IgD-negative memory B cell (primary cell): ENCODE measurements around the gene POLL. TPM values are rescaled to one million over a fixed set of nuclear protein-coding genes. Genes with fewer than 3 reads are reported as not detected.

Source experiments
- H3K27ac Mint-ChIP-seq, 3 donors: one replicate each; pipeline ENCODE4 v1.8.0; 2020 to 2022; ENCODE audit warnings: mild to moderate bottlenecking in 3 of 3, mixed read lengths in 3 of 3, moderate library complexity in 1 of 3
- H3K27me3 Mint-ChIP-seq: one replicate; pipeline ENCODE4 v1.8.0; 2021; ENCODE audit warnings: mixed read lengths
- H3K36me3 Mint-ChIP-seq: one replicate; pipeline ENCODE4 v1.8.0; 2020; ENCODE audit warnings: mild to moderate bottlenecking, mixed read lengths
- H3K4me1 Mint-ChIP-seq, 3 donors: one replicate each; pipeline ENCODE4 v1.8.0; 2020 to 2022; ENCODE audit warnings: mixed read lengths in 3 of 3, mild to moderate bottlenecking in 1 of 3
- H3K4me3 Mint-ChIP-seq, 4 donors: one replicate each; pipeline ENCODE4 v1.8.0; 2020 to 2022; ENCODE audit warnings: mild to moderate bottlenecking in 4 of 4, mixed read lengths in 4 of 4, moderate library complexity in 3 of 4
- H3K9me3 Mint-ChIP-seq, 3 donors: one replicate each; pipeline ENCODE4 v1.8.0; 2020 to 2021; ENCODE audit warnings: mixed read lengths in 3 of 3, mild to moderate bottlenecking in 1 of 3
- polyA plus RNA-seq: library from polyadenylated mRNA; unstranded; fragments of 300-500 nt; fragmentation: Illumina TruSeq; gene quantifications from one replicate; pipeline ENCODE4 v1.2.3, GENCODE V29; 2021

POLL gene
- polyA plus RNA-seq, 1 donor from 2014 or later = 16.5 TPM

DNA sequence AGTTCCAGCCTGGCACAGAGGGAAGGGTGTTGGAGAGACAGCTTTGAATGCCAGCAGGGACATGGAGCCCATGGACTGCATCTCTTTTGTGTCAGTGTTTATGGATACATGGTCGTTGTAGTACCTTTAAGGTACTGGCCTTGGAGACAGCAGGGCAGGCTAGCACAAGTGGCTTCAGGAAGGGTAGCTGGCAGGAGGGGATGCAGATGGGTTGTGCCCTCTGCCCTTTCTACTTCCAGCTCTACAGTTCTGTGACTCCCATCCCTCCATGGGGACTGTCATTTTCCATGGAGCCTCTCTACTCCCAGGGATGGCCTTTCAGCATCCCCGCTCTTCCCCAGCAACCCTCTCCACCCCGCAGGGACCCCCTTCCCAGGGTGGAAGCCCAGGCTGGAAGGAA lies 25.1 kb downstream of the POLL start:
- Mint-ChIP-seq H3K27me3 (peaks cover 38% of the 10 kb centered on the region), H3K4me1 (peaks cover 0 to 14% (median 3%) of the 10 kb centered on the region in 3 donors), H3K36me3 (no peaks in the 10 kb centered on the region), H3K27ac (no peak overlapping the region), H3K4me3 (no peak overlapping the region), H3K9me3 (no peaks in the 10 kb centered on the region)

GRCh38 chr10:101562231-101562630 lies 25.8 kb downstream of the POLL start:
- H3K27ac Mint-ChIP-seq = no peak overlapping the region

DNA sequence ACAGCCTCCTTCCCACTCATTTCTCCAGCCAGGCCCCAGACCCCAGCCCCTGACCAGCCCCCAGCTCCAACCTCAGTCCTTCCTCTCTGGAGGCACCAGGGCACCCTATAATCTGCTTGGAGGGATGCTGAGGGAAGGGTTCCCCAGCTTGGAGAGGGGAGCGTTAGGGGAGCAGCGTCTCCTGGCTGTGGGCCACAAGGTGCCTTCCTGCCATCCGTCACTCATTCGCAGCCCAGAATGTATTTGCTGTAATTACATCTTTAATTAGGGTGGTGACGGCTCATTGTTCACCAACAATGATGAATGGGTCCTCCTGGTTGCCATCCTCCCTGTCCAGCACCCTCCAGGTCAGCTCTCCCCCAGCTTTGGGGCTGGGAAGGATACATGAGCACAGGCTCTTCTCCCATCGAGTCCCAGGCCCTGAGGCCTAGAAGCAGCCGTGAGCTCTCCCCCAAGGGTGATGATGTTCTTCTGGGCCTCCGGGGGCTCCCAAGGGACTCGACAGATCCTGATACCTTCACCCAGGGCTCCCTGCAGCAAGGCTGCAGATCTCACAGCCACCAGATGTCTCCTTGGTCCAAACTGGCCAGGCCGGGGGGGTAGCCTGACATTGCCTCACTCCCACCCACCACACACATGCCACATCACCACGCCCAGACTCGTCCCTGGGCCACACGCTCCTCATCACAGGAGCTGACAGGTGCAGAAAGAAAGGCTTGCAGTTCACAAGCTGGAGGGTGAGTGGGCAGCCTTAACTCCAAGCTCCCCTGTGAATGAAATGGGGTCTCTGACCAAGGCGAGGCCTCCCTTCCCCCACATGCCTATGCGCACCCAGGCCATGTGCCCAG lies 26.8 kb downstream of the POLL start:
- H3K36me3 Mint-ChIP-seq = no peaks in the 10 kb centered on the region
- H3K27ac Mint-ChIP-seq = peak overlapping the region in 1 of 3 donors; percentile 45
- no peak overlapping the region for H3K4me3 Mint-ChIP-seq
- peaks cover 0 to 13% (median 2%) of the 10 kb centered on the region in 3 donors for H3K4me1 Mint-ChIP-seq
- no peaks in the 10 kb centered on the region for H3K9me3 Mint-ChIP-seq
- peaks cover 24% of the 10 kb centered on the region for H3K27me3 Mint-ChIP-seq

More at GRCh38 chr10:101562231-101562630, 25.8 kb downstream of the POLL start:
- Mint-ChIP-seq H3K27me3 (peaks cover 30% of the 10 kb centered on the region), H3K4me1 (peaks cover 0 to 16% (median 5%) of the 10 kb centered on the region in 3 donors), H3K36me3 (no peaks in the 10 kb centered on the region), H3K9me3 (no peaks in the 10 kb centered on the region), H3K4me3 (no peak overlapping the region)

- H3K4me3 Mint-ChIP-seq = no peak overlapping the region
- H3K27me3 Mint-ChIP-seq = peaks cover 16% of the 10 kb centered on the region
- H3K36me3 Mint-ChIP-seq = no peaks in the 10 kb centered on the region
- no peak overlapping the region for H3K27ac Mint-ChIP-seq
- H3K9me3 Mint-ChIP-seq = no peaks in the 10 kb centered on the region
- H3K4me1 Mint-ChIP-seq = peaks cover 0 to 11% (median 2%) of the 10 kb centered on the region in 3 donors
Observed at GRCh38 chr10:101560298-101561067, 27.6 kb downstream of the POLL start.

DNA sequence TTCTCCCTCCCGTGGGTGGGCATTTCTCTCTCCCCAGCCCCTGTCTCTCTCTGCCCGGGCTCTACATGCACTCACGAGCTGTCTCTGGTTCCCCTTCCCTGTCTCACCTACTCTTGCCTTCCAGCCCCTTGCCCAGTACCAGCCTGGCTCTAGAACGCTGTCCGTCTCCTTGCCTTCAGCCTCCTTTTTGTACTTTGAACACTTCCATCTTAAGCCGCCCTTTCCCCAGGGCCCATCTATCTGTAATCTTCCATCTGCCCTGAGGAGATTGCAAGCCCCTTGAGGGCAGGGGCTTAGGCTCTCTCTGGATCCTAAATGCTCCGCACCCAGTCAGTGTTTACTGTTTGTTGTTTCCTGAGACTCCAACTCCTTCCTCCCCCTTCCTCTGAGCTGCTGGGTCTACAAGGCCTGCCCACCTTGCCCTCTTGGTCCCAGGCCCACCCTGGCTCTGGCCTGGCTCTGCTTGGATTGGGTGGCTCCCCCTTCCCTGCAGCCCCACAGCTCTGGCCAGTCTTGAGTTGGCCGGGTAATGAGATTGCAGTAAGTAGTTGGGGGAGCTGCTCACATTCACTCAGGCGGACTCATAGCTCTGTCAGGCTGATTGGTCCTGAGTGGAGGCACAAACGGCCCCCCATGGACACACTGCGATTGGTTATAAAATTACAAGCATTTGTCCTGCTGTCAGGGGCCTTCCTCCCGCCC lies 28.3 kb downstream of the POLL start:
- H3K4me3 Mint-ChIP-seq = peak overlapping the region in 1 of 4 donors; percentile 13
- no peaks in the 10 kb centered on the region for H3K36me3 Mint-ChIP-seq
- H3K27me3 Mint-ChIP-seq = peaks cover 10% of the 10 kb centered on the region
- no peak overlapping the region for H3K27ac Mint-ChIP-seq
- H3K4me1 Mint-ChIP-seq = peaks cover 0 to 11% (median 2%) of the 10 kb centered on the region in 3 donors
- no peaks in the 10 kb centered on the region for H3K9me3 Mint-ChIP-seq

DNA sequence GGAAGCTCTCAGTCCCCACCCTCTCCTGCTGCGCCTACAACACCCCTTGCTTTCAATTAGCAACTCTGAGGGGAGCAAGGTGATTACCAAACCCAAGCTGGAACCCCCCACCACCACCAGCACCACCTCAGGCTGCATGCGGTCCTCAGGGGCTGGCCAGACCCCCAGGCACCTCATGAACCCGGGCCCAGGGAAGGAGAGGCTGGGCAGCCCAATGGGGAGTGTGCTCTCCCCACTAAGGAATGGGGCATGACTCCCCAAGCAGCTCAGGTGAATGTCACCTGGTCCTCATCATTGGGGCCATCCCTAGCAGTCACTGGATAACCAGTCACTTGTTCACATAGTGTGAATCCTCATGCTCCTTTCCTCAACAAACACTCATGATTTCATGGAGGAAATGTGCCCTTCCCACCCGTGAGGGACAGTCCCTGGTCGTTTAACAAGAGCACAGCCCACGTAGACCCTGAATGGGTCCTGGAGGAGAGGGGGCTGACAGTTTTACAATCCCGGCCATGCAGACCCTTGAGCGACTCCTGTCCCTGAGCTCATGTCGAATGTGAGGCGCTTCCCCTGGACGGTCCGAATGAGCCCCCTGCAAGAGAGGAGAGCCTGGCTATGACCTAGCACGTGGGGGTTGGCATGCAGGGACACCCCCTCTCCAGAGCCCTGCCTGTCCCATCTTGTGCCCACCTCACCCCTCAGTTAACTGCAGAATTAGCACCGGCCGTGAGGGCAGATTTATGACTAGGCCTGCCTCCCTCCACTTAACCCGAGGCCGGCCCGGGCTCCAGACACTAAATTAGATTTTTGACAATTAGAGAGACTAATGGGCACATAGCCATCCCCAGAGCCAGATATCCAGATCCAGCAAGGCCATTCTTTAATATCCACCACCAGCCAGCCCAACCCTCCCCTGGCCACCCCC lies 29.1 kb downstream of the POLL start:
- no peaks in the 10 kb centered on the region for H3K36me3 Mint-ChIP-seq
- H3K27ac Mint-ChIP-seq = no peak overlapping the region
- peaks cover 7% of the 10 kb centered on the region for H3K27me3 Mint-ChIP-seq
- peak overlapping the region in 2 of 4 donors; percentile 5 to 12 for H3K4me3 Mint-ChIP-seq
- no peaks in the 10 kb centered on the region for H3K9me3 Mint-ChIP-seq
- H3K4me1 Mint-ChIP-seq = peaks cover 0 to 11% (median 2%) of the 10 kb centered on the region in 3 donors

- peaks cover 0 to 11% (median 2%) of the 10 kb centered on the region in 3 donors for H3K4me1 Mint-ChIP-seq
- no peak overlapping the region for H3K4me3 Mint-ChIP-seq
- no peaks in the 10 kb centered on the region for H3K9me3 Mint-ChIP-seq
- H3K27ac Mint-ChIP-seq = no peak overlapping the region
- H3K27me3 Mint-ChIP-seq = peaks cover 7% of the 10 kb centered on the region
- no peaks in the 10 kb centered on the region for H3K36me3 Mint-ChIP-seq
Observed at GRCh38 chr10:101558204-101558603, 29.9 kb downstream of the POLL start.

DNA sequence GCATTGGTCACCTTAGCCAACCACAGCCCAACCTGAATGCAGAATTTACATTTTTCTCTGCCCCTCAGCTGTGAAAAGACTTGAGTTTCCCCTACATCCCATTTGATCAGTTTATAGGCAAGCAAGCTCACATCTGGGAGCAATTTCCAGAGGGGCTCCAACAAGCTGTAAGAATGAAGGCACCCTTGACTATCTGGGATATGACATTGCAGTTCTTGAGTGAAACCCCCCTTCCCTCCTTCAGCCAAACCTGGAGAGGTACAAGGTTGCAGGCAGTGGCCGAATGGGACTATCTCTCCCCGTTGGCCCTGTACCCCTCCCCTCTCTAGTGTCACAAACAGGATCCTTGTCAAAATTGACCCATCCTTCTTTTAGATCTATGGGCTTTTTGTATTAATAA lies 30.5 kb downstream of the POLL start:
- Mint-ChIP-seq H3K27ac (no peak overlapping the region), H3K27me3 (peaks cover 7% of the 10 kb centered on the region), H3K36me3 (peaks cover 4% of the 10 kb centered on the region), H3K9me3 (no peaks in the 10 kb centered on the region), H3K4me1 (peaks cover 0 to 11% (median 2%) of the 10 kb centered on the region in 3 donors), H3K4me3 (no peak overlapping the region)

DNA sequence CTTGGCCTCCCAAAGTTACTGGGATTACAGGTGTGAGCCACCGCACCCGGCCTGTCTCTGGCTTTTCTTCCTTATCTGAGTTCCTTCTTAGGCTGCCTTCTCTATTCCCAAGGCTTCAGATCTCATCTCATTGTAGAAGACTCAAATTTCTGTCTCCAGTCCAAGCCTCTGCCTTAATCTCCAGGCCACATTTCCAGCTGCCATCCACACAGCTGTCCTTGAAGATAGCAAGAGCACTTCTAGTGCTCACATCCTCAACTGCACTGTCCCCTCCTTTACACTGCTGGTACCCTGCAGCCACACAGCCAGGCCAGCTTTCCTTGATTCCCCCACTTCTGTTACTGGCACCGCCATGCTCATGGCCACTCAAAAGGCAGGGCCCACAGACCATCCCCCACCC lies 35.6 kb downstream of the POLL start:
- H3K27me3 Mint-ChIP-seq = no peaks in the 10 kb centered on the region
- no peak overlapping the region for H3K27ac Mint-ChIP-seq
- no peaks in the 10 kb centered on the region for H3K9me3 Mint-ChIP-seq
- no peaks in the 10 kb centered on the region for H3K4me1 Mint-ChIP-seq
- H3K36me3 Mint-ChIP-seq = peaks cover 5% of the 10 kb centered on the region
- no peak overlapping the region for H3K4me3 Mint-ChIP-seq

DNA sequence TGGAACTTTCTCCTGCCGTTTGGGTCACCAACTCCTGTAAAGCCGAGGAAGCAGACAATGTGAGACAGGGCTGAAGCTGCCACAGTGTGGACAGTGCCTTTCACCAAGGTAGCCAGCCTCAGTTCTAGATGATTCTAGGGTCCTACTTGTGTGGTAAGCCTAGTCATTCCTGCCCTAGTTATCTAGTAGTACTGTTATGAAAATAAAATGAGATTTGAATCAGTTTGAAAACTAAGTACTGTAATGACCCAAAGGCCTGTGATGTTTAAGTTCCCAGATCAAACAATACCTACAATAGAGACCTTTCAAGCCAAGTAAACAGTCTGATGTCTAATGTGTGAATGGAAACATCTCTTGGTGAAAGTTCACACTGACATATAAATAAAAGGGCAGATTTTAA lies 37.1 kb downstream of the POLL start:
- Mint-ChIP-seq H3K4me1 (no peaks in the 10 kb centered on the region), H3K36me3 (peaks cover 5% of the 10 kb centered on the region), H3K27me3 (no peaks in the 10 kb centered on the region), H3K9me3 (no peaks in the 10 kb centered on the region), H3K27ac (no peak overlapping the region), H3K4me3 (no peak overlapping the region)

DNA sequence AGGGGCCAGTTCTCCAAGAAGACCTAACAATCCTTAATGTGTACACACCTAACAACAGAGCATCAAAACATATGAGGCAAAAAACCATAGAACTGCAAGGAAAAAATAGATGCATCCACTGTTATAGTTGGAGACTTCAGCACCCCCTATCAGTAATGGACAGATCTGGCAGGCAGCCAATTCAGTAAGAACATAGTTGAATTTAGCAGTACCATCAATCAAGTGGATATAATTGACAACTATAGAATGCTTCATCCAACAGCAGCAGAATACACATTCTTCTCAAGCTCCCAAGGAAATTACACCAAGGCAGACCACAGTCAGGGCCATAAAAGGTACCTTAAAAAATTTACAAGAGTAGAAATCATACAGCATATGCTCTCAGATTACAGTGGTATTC lies 42.2 kb downstream of the POLL start:
- Mint-ChIP-seq H3K36me3 (peaks cover 2% of the 10 kb centered on the region), H3K4me1 (peaks cover 0 to 1% (median 0%) of the 10 kb centered on the region in 3 donors), H3K4me3 (no peak overlapping the region), H3K27me3 (no peaks in the 10 kb centered on the region), H3K9me3 (no peaks in the 10 kb centered on the region), H3K27ac (no peak overlapping the region)

GRCh38 chr10:101538446-101538845 lies 49.6 kb downstream of the POLL start:
- Mint-ChIP-seq H3K4me1 (peaks cover 0 to under 1% (median 0%) of the 10 kb centered on the region in 3 donors), H3K27me3 (no peaks in the 10 kb centered on the region), H3K9me3 (no peaks in the 10 kb centered on the region), H3K4me3 (no peak overlapping the region), H3K36me3 (peaks cover 5% of the 10 kb centered on the region), H3K27ac (no peak overlapping the region)

GRCh38 chr10:101536800-101537199 lies 51.3 kb downstream of the POLL start:
- no peaks in the 10 kb centered on the region for H3K4me1 Mint-ChIP-seq
- peaks cover 5% of the 10 kb centered on the region for H3K36me3 Mint-ChIP-seq
- H3K27me3 Mint-ChIP-seq = no peaks in the 10 kb centered on the region
- no peak overlapping the region for H3K27ac Mint-ChIP-seq
- H3K9me3 Mint-ChIP-seq = no peaks in the 10 kb centered on the region
- no peak overlapping the region for H3K4me3 Mint-ChIP-seq

GRCh38 chr10:101535949-101536348 lies 52.1 kb downstream of the POLL start:
- H3K27me3 Mint-ChIP-seq = no peaks in the 10 kb centered on the region
- H3K27ac Mint-ChIP-seq = no peak overlapping the region
- H3K4me1 Mint-ChIP-seq = no peaks in the 10 kb centered on the region
- peaks cover 5% of the 10 kb centered on the region for H3K36me3 Mint-ChIP-seq
- H3K4me3 Mint-ChIP-seq = no peak overlapping the region
- no peaks in the 10 kb centered on the region for H3K9me3 Mint-ChIP-seq
